Measurements from ENCODE around the gene GPR180.

GPR180 gene

GRCh38 chr13:94607056-94607455 lies 5.4 kb downstream of the GPR180 start:
- TF ChIP-seq, protein P1, sequence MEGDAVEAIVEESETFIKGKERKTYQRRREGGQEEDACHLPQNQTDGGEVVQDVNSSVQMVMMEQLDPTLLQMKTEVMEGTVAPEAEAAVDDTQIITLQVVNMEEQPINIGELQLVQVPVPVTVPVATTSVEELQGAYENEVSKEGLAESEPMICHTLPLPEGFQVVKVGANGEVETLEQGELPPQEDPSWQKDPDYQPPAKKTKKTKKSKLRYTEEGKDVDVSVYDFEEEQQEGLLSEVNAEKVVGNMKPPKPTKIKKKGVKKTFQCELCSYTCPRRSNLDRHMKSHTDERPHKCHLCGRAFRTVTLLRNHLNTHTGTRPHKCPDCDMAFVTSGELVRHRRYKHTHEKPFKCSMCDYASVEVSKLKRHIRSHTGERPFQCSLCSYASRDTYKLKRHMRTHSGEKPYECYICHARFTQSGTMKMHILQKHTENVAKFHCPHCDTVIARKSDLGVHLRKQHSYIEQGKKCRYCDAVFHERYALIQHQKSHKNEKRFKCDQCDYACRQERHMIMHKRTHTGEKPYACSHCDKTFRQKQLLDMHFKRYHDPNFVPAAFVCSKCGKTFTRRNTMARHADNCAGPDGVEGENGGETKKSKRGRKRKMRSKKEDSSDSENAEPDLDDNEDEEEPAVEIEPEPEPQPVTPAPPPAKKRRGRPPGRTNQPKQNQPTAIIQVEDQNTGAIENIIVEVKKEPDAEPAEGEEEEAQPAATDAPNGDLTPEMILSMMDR (IDR thresholded peaks at IDR 0.05; ENCODE audit: low read depth, low read length, missing control alignments), result no peak
- no peak overlapping the region for H3K4me3 ChIP-seq (ENCODE audit: low read depth, low read length)
- in situ Hi-C loops (cut with HindIII; ENCODE audit: low sequenced_read_pairs), result no loop called here
- no peak for DNase-seq (ENCODE audit: low read depth)

GRCh38 chr13:94607939-94608338 lies 6.3 kb downstream of the GPR180 start:
- TF ChIP-seq, protein P1 (IDR thresholded peaks at IDR 0.05; ENCODE audit: low read depth, low read length, missing control alignments), result no peak
- in situ Hi-C loops (cut with HindIII; ENCODE audit: low sequenced_read_pairs), result no loop called here
- no peak overlapping the region for H3K4me3 ChIP-seq (ENCODE audit: low read depth, low read length)
- no peak for DNase-seq (ENCODE audit: low read depth)

GRCh38 chr13:94608586-94608985 lies 6.9 kb downstream of the GPR180 start:
- DNase-seq (ENCODE audit: low read depth), result no peak
- TF ChIP-seq, protein P1 (IDR thresholded peaks at IDR 0.05; ENCODE audit: low read depth, low read length, missing control alignments), result no peak
- no peak overlapping the region for H3K4me3 ChIP-seq (ENCODE audit: low read depth, low read length)
- in situ Hi-C loops (cut with HindIII; ENCODE audit: low sequenced_read_pairs), result no loop called here

DNA sequence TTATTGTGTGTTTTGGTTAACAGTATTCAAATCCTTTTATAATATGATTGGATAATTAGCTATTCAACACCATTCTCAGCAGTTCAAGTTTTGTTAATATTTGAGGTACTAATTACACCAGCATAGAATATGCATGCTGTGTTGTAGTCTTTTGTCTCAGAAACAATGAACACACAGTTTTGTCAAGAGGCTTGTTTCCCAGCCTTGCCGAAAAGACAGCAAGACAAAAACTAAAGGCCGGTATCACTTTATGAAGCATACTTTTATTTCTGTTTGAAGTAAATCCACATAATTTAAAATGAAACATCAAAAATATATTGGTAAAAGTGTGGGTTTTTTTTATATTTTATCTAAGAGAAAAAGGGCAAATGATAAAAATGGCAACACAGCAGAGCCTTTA lies 7.5 kb downstream of the GPR180 start:
- H3K4me3 ChIP-seq (ENCODE audit: low read depth, low read length), result no peak overlapping the region
- no peak for DNase-seq (ENCODE audit: low read depth)
- TF ChIP-seq, protein P1 (IDR thresholded peaks at IDR 0.05; ENCODE audit: low read depth, low read length, missing control alignments), result no peak
- in situ Hi-C loops (cut with HindIII; ENCODE audit: low sequenced_read_pairs), result no loop called here

GRCh38 chr13:94610475-94610874 lies 8.8 kb downstream of the GPR180 start:
- DNase-seq (ENCODE audit: low read depth), result no peak
- TF ChIP-seq, protein P1 (IDR thresholded peaks at IDR 0.05; ENCODE audit: low read depth, low read length, missing control alignments), result no peak
- no peak overlapping the region for H3K4me3 ChIP-seq (ENCODE audit: low read depth, low read length)
- in situ Hi-C loops (cut with HindIII; ENCODE audit: low sequenced_read_pairs), result no loop called here

DNA sequence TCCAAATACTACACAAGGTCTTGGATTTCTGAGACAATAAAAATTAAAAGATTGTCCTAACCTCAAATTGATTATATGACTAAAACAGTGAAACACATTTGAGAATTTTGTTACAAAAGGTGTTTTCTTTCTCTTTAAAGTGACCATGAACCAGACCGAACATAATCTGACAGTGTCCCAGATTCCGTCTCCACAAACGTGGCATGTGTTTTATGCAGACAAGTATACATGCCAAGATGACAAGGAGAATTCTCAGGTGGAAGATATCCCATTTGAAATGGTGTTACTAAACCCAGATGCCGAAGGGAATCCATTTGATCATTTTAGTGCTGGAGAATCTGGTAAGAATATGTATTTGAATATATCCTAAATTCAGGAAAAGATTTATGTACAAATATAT lies 10.4 kb downstream of the GPR180 start:
- TF ChIP-seq, protein P1 (IDR thresholded peaks at IDR 0.05; ENCODE audit: low read depth, low read length, missing control alignments), result no peak

GRCh38 chr13:94613051-94613450 lies 11.4 kb downstream of the GPR180 start:
- in situ Hi-C loops (cut with HindIII; ENCODE audit: low sequenced_read_pairs), result no loop called here
- TF ChIP-seq, protein P1 (IDR thresholded peaks at IDR 0.05; ENCODE audit: low read depth, low read length, missing control alignments), result no peak
- no peak for DNase-seq (ENCODE audit: low read depth)
- no peak overlapping the region for H3K4me3 ChIP-seq (ENCODE audit: low read depth, low read length)

More for the DNA sequence above, 10.4 kb downstream of the GPR180 start:
- DNase-seq (ENCODE audit: low read depth), result no peak
- H3K4me3 ChIP-seq (ENCODE audit: low read depth, low read length), result no peak overlapping the region
- in situ Hi-C loops (cut with HindIII; ENCODE audit: low sequenced_read_pairs), result no loop called here

Measured in astrocyte of the cerebellum (primary cell).